SK-N-SH treated with all-trans-retinoic acid at 6 μM for 48 hours (cell line): ENCODE data around the gene PPP6R2.
"Not testable (repeated sequence)": the region's sequence is repeated elsewhere in the genome, so short reads cannot be mapped to it uniquely, and the experiment has no call there.

ENCODE experiments used
- ARNTL ChIP-seq: fragments of 450-650 bp; formaldehyde crosslinking; IDR thresholded peaks from 2 replicates; pipeline ENCODE4 v1.5.0; 2020; ENCODE audit warnings: low read depth, mild to moderate bottlenecking, moderate library complexity, borderline replicate concordance
- GLIS3 ChIP-seq: fragments of 250-450 bp; sonication (Bioruptor Pico); IDR thresholded peaks from 2 replicates; pipeline ENCODE4 v1.5.0; 2020; ENCODE audit warnings: mild to moderate bottlenecking, moderate library complexity
- OSR1 ChIP-seq: fragments of 250-450 bp; sonication (Bioruptor Pico); IDR thresholded peaks from 2 replicates; pipeline ENCODE4 v1.8.0; 2022; ENCODE audit warnings: moderate library complexity, mild to moderate bottlenecking, inconsistent platforms
- TCF4 ChIP-seq: fragments of 250-450 bp; sonication (Bioruptor Pico); IDR thresholded peaks from 2 replicates; pipeline ENCODE4 v1.8.0; 2021; ENCODE audit warnings: mild to moderate bottlenecking, moderate library complexity, borderline replicate concordance
- ZFP30 ChIP-seq: fragments of 450-650 bp; formaldehyde crosslinking; IDR thresholded peaks from 2 replicates; pipeline ENCODE4 v1.5.0; 2022; ENCODE audit warnings: mild to moderate bottlenecking, moderate library complexity
- ZNF565 ChIP-seq: fragments of 450-650 bp; formaldehyde crosslinking; conservative IDR thresholded peaks from 2 replicates; pipeline ENCODE4 v1.5.0; 2020; ENCODE audit warnings: low read depth, mild to moderate bottlenecking, moderate library complexity
- TF ChIP-seq, protein P1 (sequence below): fragments of 250-450 bp; sonication (Bioruptor Pico); IDR thresholded peaks from 2 replicates; pipeline ENCODE4 v1.5.1; 2021; ENCODE audit warnings: mild to moderate bottlenecking, moderate library complexity

GRCh38 chr22:50432877-50433510 lies 89.9 kb downstream of the PPP6R2 start:
- not testable (repeated sequence) for TF ChIP-seq ZNF565 (CRISPR knock-in tag); ARNTL (CRISPR knock-in tag); ZFP30; TCF4; GLIS3; OSR1
- TF ChIP-seq, protein P1, sequence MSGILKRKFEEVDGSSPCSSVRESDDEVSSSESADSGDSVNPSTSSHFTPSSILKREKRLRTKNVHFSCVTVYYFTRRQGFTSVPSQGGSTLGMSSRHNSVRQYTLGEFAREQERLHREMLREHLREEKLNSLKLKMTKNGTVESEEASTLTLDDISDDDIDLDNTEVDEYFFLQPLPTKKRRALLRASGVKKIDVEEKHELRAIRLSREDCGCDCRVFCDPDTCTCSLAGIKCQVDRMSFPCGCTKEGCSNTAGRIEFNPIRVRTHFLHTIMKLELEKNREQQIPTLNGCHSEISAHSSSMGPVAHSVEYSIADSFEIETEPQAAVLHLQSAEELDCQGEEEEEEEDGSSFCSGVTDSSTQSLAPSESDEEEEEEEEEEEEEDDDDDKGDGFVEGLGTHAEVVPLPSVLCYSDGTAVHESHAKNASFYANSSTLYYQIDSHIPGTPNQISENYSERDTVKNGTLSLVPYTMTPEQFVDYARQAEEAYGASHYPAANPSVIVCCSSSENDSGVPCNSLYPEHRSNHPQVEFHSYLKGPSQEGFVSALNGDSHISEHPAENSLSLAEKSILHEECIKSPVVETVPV (CRISPR knock-in tag), result not testable (repeated sequence)
